H9 (cell line): ENCODE results near the gene GLIS2. TPM values are rescaled to one million over a fixed set of nuclear protein-coding genes. Genes with fewer than 3 reads are reported as not detected.
A peak's percentile ranks its signal among the peaks of the same experiment; 100 is the strongest.

Experiments
- DNase-seq: peaks from one replicate; pipeline ENCODE4 v3.0.0-alpha.2; 2017
- H2AFZ ChIP-seq: one replicate; pipeline ENCODE4 v1.6.1; 2013; ENCODE audit warnings: mild to moderate bottlenecking, low read length, control low read depth, moderate library complexity
- H2AK5ac ChIP-seq: 2 replicates; pipeline ENCODE4 v1.6.1; 2013; ENCODE audit warnings: low read length, control low read depth, mixed read lengths; ENCODE audit not compliant: insufficient read length
- H2BK120ac ChIP-seq: one replicate; pipeline ENCODE4 v1.6.1; 2013; ENCODE audit warnings: low read depth, mild to moderate bottlenecking, low read length, control low read depth, inconsistent platforms; ENCODE audit not compliant: poor library complexity, severe bottlenecking
- H2BK12ac ChIP-seq: 2 replicates; pipeline ENCODE4 v1.6.1; 2013; ENCODE audit warnings: low read length, control low read depth, mixed read lengths, low read depth; ENCODE audit not compliant: insufficient read length
- H2BK15ac ChIP-seq: 2 replicates; pipeline ENCODE4 v1.6.1; 2013; ENCODE audit warnings: low read depth, low read length, control low read depth
- H2BK20ac ChIP-seq: one replicate; pipeline ENCODE4 v1.6.1; 2013; ENCODE audit warnings: low read depth, mild to moderate bottlenecking, low read length, control low read depth, inconsistent platforms; ENCODE audit not compliant: poor library complexity, severe bottlenecking
- H2BK5ac ChIP-seq: 2 replicates; pipeline ENCODE4 v1.6.1; 2013; ENCODE audit warnings: low read length, control low read depth, mixed read lengths; ENCODE audit not compliant: insufficient read length
- H3K14ac ChIP-seq: 2 replicates; pipeline ENCODE4 v1.6.1; 2013; ENCODE audit warnings: low read length, control low read depth; ENCODE audit not compliant: insufficient read depth
- H3K18ac ChIP-seq: 2 replicates; pipeline ENCODE4 v1.6.1; 2013; ENCODE audit warnings: low read depth, mild to moderate bottlenecking, mixed read lengths, low read length, control low read depth; ENCODE audit not compliant: insufficient read length
- H3K23ac ChIP-seq: 2 replicates; pipeline ENCODE4 v1.6.1; 2013; ENCODE audit warnings: low read length, control low read depth, mixed read lengths, low read depth; ENCODE audit not compliant: insufficient read length
- H3K23me2 ChIP-seq: 2 replicates; pipeline ENCODE4 v1.6.1; 2013; ENCODE audit warnings: low read depth, mild to moderate bottlenecking, mixed read lengths, low read length, control low read depth; ENCODE audit not compliant: insufficient read length, poor library complexity, severe bottlenecking
- H3K27ac ChIP-seq: 2 replicates; pipeline ENCODE4 v1.5.1; 2013; ENCODE audit warnings: low read length, control low read depth, mixed read lengths, low read depth; ENCODE audit not compliant: insufficient read length
- H3K27me3 ChIP-seq: 2 replicates; pipeline ENCODE4 v1.6.1; 2013; ENCODE audit warnings: low read length, control low read depth, inconsistent platforms; ENCODE audit not compliant: insufficient read depth
- H3K4ac ChIP-seq: 2 replicates; pipeline ENCODE4 v1.6.1; 2013; ENCODE audit warnings: low read depth, mild to moderate bottlenecking, control low read depth, inconsistent platforms, low read length, moderate library complexity
- H3K4me1 ChIP-seq: 2 replicates; pipeline ENCODE4 v1.6.1; 2013; ENCODE audit warnings: low read length, control low read depth, inconsistent platforms; ENCODE audit not compliant: insufficient read depth
- H3K4me2 ChIP-seq: 2 replicates; pipeline ENCODE4 v1.6.1; 2013; ENCODE audit warnings: low read length, control low read depth, mixed read lengths; ENCODE audit not compliant: insufficient read length, insufficient read depth
- H3K56ac ChIP-seq: 2 replicates; pipeline ENCODE4 v1.6.1; 2013; ENCODE audit warnings: low read depth, mild to moderate bottlenecking, mixed read lengths, low read length, control low read depth; ENCODE audit not compliant: insufficient read length
- H3K79me1 ChIP-seq: 2 replicates; pipeline ENCODE4 v1.6.1; 2013; ENCODE audit warnings: low read depth, mild to moderate bottlenecking, moderate library complexity, low read length, control low read depth, inconsistent platforms; ENCODE audit not compliant: insufficient read depth, poor library complexity, severe bottlenecking
- H3K79me2 ChIP-seq: 2 replicates; pipeline ENCODE4 v1.6.1; 2013; ENCODE audit warnings: low read length, control low read depth, inconsistent platforms; ENCODE audit not compliant: insufficient read depth
- H3K9ac ChIP-seq: 2 replicates; pipeline ENCODE4 v1.6.1; 2013; ENCODE audit warnings: low read length, control low read depth, mixed read lengths; ENCODE audit not compliant: insufficient read length; ENCODE audit errors: extremely low read depth
- H3K9me3 ChIP-seq: one replicate; pipeline ENCODE4 v1.6.1; 2013; ENCODE audit warnings: low read depth, low read length, inconsistent platforms; ENCODE audit not compliant: control insufficient read depth
- H3T11ph ChIP-seq: one replicate; pipeline ENCODE4 v1.6.1; 2013; ENCODE audit warnings: mild to moderate bottlenecking, low read length, control low read depth, inconsistent platforms
- H4K20me1 ChIP-seq: one replicate; pipeline ENCODE4 v1.6.1; 2013; ENCODE audit not compliant: control insufficient read depth, insufficient read length, insufficient read depth
- H4K5ac ChIP-seq: 2 replicates; pipeline ENCODE4 v1.6.1; 2013; ENCODE audit warnings: low read depth, mild to moderate bottlenecking, mixed read lengths, low read length, control low read depth; ENCODE audit not compliant: insufficient read length
- H4K8ac ChIP-seq: replicated peaks from 2 replicates; pipeline ENCODE4 v1.6.1; 2013; ENCODE audit warnings: low read length, control low read depth, mixed read lengths, low read depth; ENCODE audit not compliant: insufficient read length
- H4K91ac ChIP-seq: 2 replicates; pipeline ENCODE4 v1.6.1; 2013; ENCODE audit warnings: low read depth, mild to moderate bottlenecking, moderate library complexity, mixed read lengths, low read length, control low read depth; ENCODE audit not compliant: insufficient read length
- H3K27ac Mint-ChIP-seq, 3 experiments: 2 replicates in 2 of 3; 3 replicates in 1 of 3; pipeline ENCODE4 v1.8.0; 2020 to 2021; ENCODE audit warnings: mixed read lengths in 3 of 3, mild to moderate bottlenecking in 1 of 3, moderate library complexity in 1 of 3
- H3K27me3 Mint-ChIP-seq: 2 replicates; pipeline ENCODE4 v1.8.0; 2021; ENCODE audit warnings: low read depth, mild to moderate bottlenecking, moderate library complexity, mixed read lengths
- H3K36me3 Mint-ChIP-seq, 3 experiments: 2 replicates in 2 of 3; 3 replicates in 1 of 3; pipeline ENCODE4 v1.8.0; 2020 to 2021; ENCODE audit warnings: low read depth in 3 of 3, mixed read lengths in 3 of 3; ENCODE audit not compliant: insufficient read depth in 1 of 3
- H3K4me1 Mint-ChIP-seq, 2 experiments: 2 replicates each; pipeline ENCODE4 v1.8.0; 2020; ENCODE audit warnings: mixed read lengths in 2 of 2
- H3K4me3 Mint-ChIP-seq, 2 experiments: 2 replicates in 1 of 2; 3 replicates in 1 of 2; pipeline ENCODE4 v1.8.0; 2020 to 2021; ENCODE audit warnings: mild to moderate bottlenecking in 2 of 2, mixed read lengths in 2 of 2, moderate library complexity in 1 of 2
- H3K9me3 Mint-ChIP-seq, 2 experiments: 2 replicates in 1 of 2; 3 replicates in 1 of 2; pipeline ENCODE4 v1.8.0; 2020; ENCODE audit warnings: mild to moderate bottlenecking in 2 of 2, mixed read lengths in 2 of 2, moderate library complexity in 1 of 2
- WGBS: extraction: QIAGEN DNeasy Blood & Tissue Kit; methylation state at CpG from one replicate; pipeline ENCODE4 v1.1.7; 2013; ENCODE audit warnings: missing lambda C conversion rate, low lambda C conversion rate, mixed read lengths; ENCODE audit not compliant: insufficient read length; ENCODE audit errors: extremely low coverage; 5-methylcytosine and 5-hydroxymethylcytosine counted together
- total RNA-seq: library from RNA; stranded (reverse); gene quantifications from 2 replicates; pipeline ENCODE4 v1.2.1, GENCODE V29; 2021
- TF ChIP-seq, protein P1 (sequence below): fragments of 200-600 bp; sonication (generic); conservative IDR thresholded peaks from 3 replicates; pipeline ENCODE4 v1.8.0; 2021; ENCODE audit warnings: antibody characterized with exemption, mild to moderate bottlenecking

Gene GLIS2
- total RNA-seq, 1 experiment from 2014 or later, result 14.3 TPM

DNA sequence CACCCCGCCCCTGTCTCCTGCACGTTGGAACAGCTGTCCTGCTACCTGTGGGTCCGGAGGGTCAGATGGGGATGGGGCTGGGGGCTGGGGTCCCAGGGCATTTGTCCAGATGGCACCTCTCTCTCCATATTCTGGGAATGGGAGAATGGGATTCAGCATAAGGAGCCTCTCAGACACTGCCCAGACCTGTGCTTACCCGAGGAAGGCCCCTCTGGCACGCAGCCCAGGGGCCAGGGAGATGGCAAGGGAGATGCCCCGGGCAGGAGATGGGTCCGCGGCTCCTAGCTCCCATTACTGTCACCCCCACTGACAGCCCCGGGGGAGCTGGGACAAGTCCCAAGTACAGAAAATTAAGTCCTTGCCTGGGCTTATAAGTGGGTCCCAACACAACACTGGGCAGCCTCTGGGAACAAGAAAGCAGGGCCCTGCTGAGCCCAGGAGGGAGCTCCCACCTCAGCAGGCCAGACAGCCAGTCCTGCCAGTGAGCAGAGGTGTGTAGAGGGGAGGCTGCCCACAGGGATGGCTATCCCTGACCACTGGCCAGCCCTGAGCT lies 57.6 kb downstream of the GLIS2 start:
- H3K23me2 ChIP-seq, result no peaks in the 10 kb centered on the region
- H3K18ac ChIP-seq, result no peak overlapping the region
- no peak overlapping the region for H3K9ac ChIP-seq
- H3K14ac ChIP-seq, result peak overlapping the region; percentile 62
- H3K4me2 ChIP-seq, result no peak overlapping the region
- no peaks in the 10 kb centered on the region for H3K79me1 ChIP-seq
- H2BK5ac ChIP-seq, result no peak overlapping the region
- TF ChIP-seq, protein P1, sequence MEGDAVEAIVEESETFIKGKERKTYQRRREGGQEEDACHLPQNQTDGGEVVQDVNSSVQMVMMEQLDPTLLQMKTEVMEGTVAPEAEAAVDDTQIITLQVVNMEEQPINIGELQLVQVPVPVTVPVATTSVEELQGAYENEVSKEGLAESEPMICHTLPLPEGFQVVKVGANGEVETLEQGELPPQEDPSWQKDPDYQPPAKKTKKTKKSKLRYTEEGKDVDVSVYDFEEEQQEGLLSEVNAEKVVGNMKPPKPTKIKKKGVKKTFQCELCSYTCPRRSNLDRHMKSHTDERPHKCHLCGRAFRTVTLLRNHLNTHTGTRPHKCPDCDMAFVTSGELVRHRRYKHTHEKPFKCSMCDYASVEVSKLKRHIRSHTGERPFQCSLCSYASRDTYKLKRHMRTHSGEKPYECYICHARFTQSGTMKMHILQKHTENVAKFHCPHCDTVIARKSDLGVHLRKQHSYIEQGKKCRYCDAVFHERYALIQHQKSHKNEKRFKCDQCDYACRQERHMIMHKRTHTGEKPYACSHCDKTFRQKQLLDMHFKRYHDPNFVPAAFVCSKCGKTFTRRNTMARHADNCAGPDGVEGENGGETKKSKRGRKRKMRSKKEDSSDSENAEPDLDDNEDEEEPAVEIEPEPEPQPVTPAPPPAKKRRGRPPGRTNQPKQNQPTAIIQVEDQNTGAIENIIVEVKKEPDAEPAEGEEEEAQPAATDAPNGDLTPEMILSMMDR, result no peak
- no CpG with 5 or more reads among the region's 9 CpGs for WGBS
- no peak overlapping the region for H3K23ac ChIP-seq
- H2BK15ac ChIP-seq, result no peak overlapping the region
- Mint-ChIP-seq H3K9me3 (no peaks in the 10 kb centered on the region), H3K36me3 (peaks cover 0 to 3% (median 2%) of the 10 kb centered on the region in 3 experiments; a peak in 1 of 7 replicates), H3K27ac (no peak overlapping the region), H3K4me1 (peaks cover 34 to 48% of the 10 kb centered on the region in 2 experiments), H3K4me3 (peak overlapping the region in 1 of 2 experiments; percentile 71; a peak in 2 of 5 replicates), H3K27me3 (no peaks in the 10 kb centered on the region)
- H3K27me3 ChIP-seq, result no peaks in the 10 kb centered on the region
- no peak overlapping the region for H3K4ac ChIP-seq
- peaks cover 1% of the 10 kb centered on the region; the same call in 1 of the 2 replicates for H3K79me2 ChIP-seq
- no peak overlapping the region for H4K8ac ChIP-seq
- no peak overlapping the region for H3K27ac ChIP-seq
- no peak overlapping the region for H2AK5ac ChIP-seq
- no peaks in the 10 kb centered on the region for H3K9me3 ChIP-seq
- no peak overlapping the region for H2BK12ac ChIP-seq
- no peak overlapping the region for H2BK20ac ChIP-seq
- H4K20me1 ChIP-seq, result no peaks in the 10 kb centered on the region
- H4K5ac ChIP-seq, result no peak overlapping the region
- H4K91ac ChIP-seq, result no peak overlapping the region
- peaks cover 11% of the 10 kb centered on the region; the same call in 1 of the 2 replicates for H3K4me1 ChIP-seq
- no peak for DNase-seq
- no peak overlapping the region for H2AFZ ChIP-seq
- no peak overlapping the region for H3T11ph ChIP-seq
- H3K56ac ChIP-seq, result no peak overlapping the region
- H2BK120ac ChIP-seq, result no peak overlapping the region
